GM19395 (cell line): ENCODE results near the gene EBF4.

ENCODE experiments used
- ATAC-seq: cut with Tn5 transposase; IDR thresholded peaks from one replicate; pipeline ENCODE4 v1.9.1; 2021; ENCODE audit warnings: mild to moderate bottlenecking, moderate library complexity; ENCODE audit not compliant: unreplicated experiment

EBF4 gene, protein sequence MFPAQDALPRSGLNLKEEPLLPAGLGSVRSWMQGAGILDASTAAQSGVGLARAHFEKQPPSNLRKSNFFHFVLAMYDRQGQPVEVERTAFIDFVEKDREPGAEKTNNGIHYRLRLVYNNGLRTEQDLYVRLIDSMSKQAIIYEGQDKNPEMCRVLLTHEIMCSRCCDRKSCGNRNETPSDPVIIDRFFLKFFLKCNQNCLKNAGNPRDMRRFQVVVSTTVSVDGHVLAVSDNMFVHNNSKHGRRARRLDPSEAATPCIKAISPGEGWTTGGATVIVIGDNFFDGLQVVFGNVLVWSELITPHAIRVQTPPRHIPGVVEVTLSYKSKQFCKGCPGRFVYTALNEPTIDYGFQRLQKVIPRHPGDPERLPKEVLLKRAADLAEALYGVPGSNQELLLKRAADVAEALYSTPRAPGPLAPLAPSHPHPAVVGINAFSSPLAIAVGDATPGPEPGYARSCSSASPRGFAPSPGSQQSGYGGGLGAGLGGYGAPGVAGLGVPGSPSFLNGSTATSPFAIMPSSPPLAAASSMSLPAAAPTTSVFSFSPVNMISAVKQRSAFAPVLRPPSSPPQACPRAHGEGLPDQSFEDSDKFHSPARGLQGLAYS

DNA sequence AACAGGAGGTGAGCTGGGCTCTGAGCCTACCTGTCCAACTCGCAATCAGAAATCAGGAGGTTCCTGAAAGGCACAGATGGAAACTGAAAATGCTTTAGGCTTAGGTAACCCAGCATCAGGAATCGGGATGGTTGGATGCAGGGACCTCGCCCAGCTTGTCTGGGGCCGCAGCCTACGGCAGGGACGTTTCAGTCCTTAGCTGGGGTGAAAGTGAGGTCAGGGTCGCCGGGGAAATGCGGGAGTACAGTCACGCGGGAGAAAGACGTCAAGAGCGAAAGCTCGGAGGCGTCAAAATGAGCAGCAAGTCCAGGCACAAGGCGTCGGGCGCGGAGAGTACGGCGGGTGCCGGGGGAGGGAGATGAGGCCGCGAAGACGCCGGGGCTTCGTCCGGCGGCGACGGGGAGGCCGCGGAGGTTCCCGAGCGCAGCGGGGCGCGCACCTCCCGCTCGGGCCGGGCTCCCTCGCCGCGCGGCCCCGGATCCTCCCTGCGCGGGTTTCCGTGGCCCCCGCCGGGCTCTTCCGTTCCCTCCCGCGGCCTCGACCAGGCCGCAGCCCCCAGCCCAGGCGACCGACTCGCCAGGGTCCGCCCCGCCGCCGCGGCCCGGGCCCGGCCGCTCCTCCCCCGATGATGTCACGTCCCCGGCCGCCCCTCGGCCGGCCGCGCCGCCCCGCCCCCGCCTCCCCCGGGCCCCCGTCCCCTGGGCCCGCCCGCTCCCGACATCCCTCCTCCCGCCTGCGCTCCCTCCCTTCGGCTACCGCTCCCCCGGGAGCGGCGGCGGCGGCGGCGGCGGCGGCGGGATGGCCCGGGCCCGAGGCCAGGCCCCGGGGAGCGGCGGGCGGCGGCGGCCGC lies at the start of gene EBF4:
EBF4 (plus strand) TSS at position 745 of the 850 bp plus-strand sequence. CDS start 866 bp downstream, outside the sequence.
- ATAC-seq = no peak

DNA sequence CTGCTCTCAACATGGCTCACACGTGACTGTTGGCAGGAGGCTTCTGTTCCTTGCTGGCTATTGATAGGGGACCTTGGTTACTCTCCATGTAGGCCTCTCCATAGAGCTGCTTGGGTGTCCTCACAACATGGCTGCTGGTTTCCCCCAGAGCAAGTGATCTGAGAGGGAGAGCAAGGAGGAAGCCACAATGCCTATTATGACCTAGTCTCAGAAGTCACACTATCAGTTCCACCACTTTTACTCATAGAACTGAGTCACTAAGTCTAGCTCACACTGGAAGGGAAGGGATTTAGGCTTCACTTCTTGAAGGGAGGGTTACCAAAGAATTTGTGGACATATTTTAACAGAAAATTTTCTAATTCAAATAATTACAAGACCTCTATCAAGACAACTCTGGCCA lies 48.9 kb upstream of the EBF4 start:
- no peak for ATAC-seq

DNA sequence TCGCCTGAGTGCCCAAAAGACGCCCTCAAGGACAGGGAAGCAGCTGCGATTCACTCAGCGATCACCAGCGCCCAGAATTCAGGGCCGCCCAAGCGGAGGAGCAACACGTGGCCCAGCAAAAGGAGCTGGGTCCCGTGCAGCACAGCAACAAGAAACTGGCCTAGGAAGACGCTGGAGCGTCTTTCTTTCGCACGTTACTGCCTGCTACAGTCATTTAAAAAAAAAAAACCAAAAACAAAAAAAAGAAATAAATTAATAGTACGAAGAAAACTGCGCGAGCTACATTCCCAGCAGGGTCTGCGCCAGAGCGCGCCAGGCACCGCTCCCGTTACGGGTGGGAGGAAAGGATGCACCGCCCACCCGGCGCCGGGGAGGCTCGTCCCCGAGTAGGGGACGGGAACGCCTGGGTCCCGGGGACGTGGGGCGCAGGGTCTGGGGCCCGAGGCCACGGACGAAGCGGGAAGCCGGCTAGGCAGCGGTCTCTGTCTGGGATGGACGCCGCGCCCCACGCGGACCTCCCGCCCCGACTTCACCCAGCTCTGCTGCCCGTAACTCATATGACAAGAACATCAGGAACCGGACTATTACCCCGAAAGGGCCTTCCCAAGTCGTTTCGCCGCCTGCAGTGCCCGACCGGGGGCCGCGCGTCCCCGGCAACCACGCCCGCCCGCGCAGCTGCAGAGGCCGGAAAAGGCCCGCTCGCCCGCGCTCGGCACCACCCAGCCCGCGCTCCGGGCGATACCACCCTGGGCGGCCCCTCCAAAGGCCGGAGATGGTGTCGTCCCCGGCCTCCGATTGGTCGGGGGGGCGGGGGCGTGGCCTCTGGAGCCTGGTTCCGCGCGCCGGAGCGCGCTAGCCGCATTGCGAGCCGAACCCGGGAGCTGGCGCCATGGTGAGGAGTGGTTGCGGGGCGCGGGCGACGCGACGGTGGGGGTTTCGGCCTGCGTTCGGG lies 40.5 kb upstream of the EBF4 start, which contains the start of gene NOP56:
NOP56 (plus strand) TSS at position 861 of the 952 bp plus-strand sequence; CDS start at position 890, 29 bp downstream.
- peak; percentile 80 for ATAC-seq

DNA sequence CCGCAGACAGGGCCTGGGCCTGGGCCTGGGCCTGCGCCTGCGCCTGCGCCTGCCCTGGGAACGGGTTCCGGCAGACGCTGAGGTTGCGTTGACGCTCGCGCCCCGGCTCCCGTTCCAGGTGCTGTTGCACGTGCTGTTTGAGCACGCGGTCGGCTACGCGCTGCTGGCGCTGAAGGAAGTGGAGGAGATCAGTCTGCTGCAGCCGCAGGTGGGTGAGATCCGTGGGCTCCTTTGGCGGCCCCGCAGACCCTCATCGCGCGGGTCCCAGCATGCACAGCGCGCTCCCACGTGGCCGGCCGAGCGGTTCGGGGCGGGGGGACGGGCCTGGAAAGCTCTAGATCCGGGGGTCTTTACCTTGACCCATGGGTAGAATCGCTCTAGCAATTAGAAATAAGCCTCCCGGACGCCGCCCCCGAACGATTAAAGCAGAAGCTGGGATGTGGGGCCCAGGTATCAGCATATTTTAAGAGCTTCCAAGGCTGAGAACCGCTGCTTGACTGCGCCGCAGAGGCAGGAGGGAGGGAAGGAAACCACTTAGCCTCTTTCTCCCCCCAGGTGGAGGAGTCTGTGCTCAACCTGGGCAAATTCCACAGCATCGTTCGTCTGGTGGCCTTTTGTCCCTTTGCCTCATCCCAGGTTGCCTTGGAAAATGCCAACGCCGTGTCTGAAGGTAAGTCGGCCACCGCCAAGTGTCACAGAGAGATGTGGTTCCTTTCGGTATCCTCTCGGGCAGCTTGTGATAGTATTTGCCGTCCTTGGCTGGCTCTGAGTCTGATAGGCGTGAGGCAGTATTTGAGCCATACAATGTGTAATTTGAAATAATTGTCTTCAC lies 39.6 kb upstream of the EBF4 start:
- peak; percentile 63 for ATAC-seq

DNA sequence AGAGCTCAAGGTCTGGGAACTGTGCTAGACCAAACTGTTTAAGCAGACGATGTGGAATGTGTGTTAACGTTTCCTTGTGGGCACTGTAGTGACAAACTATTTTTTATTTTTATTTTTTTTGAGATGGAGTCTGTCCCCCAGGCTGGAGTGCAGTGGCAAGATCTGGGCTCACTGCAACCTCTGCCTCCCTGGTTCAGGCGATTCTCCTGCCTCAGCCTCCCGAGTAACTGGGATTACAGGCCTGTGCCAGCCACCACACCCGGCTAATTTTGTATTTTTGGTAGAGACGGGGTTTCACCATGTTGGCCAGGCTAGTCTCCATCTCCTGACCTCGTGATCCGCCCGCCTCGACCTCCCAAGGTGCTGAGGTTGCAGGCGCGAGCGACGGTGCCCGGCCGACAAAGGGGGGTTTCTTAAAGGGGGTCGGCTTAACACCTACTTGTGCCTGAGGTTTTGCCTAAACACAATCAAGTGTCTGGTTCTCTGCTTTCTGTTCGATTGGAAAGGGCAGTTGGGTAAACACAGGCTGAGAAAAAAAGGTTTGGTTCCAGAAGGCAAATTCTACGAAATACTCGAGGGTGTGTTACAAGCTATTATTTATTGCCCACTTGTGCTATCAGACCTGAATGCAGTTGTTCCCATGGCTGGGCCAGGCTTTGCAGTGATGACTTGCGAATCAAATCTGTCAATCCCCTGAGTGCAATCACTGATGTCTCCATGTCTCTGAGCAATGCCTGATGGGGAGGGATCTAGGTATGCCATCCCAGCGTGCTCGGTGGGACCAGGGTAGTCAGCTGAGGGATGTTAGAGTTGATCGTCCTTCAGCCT lies 38.8 kb upstream of the EBF4 start:
- no peak for ATAC-seq

DNA sequence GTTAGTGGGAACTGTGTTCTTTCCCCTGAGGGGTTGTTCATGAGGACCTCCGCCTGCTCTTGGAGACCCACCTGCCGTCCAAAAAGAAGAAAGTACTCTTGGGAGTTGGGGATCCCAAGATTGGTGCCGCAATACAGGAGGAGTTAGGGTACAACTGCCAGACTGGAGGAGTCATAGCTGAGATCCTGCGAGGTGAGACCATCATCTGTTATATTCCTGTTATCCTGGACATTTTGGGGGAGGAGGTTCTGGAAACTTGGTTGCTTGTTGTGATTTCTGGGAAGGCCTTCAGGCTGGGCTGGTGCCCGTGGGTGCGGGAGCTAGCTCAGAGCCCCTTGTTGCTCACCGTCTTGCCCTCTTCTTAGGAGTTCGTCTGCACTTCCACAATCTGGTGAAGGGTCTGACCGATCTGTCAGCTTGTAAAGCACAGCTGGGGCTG lies 38.2 kb upstream of the EBF4 start:
- no peak for ATAC-seq

DNA sequence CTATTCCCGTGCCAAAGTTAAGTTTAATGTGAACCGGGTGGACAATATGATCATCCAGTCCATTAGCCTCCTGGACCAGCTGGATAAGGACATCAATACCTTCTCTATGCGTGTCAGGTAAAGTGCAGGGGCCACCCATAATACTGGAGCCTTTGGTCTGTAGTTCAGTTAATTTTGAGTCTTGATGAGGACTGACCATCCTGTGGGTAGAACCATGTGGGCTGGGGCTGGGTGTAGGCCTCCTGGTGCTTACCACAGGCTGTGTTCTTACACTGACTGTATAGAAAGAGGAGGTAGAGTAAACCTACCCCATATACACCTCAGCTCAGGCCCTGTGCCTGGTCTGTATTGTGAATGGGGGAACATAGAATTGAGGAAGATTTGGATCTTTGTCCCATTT lies 37.7 kb upstream of the EBF4 start:
- no peak for ATAC-seq

DNA sequence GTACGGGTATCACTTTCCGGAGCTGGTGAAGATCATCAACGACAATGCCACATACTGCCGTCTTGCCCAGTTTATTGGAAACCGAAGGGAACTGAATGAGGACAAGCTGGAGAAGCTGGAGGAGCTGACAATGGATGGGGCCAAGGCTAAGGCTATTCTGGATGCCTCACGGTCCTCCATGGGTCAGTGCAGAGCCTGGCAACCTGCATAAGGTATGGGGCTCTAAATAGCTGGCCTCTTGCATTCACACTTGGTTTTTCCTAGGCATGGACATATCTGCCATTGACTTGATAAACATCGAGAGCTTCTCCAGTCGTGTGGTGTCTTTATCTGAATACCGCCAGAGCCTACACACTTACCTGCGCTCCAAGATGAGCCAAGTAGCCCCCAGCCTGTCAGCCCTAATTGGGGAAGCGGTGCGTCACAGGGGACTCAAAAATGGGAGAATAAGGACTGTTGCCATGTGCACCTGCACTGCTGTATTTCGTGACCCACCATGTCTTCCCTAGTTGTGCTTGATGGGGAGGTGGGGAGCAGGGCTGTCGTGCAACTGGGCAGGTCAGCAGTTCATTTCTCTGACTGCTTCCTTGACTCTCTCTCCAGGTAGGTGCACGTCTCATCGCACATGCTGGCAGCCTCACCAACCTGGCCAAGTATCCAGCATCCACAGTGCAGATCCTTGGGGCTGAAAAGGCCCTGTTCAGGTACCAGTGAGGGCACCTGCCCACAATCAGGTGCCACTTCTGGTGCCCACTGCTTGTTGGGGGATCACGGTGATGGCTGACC lies 37.1 kb upstream of the EBF4 start:
- no peak for ATAC-seq

DNA sequence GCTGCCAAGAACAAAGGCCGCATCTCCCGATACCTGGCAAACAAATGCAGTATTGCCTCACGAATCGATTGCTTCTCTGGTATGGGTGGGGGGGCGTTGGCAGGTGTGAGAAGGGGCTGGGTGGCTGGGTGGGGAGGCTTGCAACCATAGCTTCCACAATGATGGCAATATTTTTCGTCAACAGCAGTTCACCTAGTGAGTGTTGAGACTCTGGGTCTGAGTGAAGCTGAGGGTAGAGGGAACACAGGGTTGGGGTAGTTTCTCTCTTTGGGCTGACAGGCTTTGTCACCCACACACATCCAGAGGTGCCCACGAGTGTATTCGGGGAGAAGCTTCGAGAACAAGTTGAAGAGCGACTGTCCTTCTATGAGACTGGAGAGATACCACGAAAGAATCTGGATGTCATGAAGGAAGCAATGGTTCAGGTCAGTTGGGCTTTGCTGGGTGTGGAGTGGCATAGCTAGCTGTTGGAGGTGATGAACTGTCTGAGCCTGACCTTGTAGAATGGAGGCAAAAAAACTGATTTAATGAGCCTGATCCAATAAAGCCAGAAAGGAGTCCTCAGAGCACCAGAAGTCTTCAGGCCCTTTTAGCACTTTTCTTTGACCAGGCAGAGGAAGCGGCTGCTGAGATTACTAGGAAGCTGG lies 36.0 kb upstream of the EBF4 start:
- ATAC-seq = no peak

DNA sequence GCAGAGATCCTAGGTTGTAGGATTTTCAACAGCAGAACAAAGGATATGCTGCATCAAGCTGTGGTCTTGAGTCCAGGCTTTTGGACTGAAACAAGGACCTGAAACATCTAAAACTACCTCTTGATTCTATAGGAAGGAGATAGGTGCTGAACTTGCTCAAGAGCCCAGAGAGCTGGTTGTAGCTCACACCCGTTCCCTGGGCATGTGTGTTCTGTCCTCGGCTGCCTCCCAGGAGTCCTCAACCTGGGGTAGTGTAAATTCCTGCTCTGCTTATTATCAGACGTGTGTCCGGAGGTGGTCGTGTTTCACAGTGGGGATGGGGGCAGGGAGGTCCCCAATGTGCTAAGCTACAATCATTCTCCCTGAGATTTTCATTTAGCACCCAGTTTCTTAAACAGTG lies 35.3 kb upstream of the EBF4 start:
- no peak for ATAC-seq

DNA sequence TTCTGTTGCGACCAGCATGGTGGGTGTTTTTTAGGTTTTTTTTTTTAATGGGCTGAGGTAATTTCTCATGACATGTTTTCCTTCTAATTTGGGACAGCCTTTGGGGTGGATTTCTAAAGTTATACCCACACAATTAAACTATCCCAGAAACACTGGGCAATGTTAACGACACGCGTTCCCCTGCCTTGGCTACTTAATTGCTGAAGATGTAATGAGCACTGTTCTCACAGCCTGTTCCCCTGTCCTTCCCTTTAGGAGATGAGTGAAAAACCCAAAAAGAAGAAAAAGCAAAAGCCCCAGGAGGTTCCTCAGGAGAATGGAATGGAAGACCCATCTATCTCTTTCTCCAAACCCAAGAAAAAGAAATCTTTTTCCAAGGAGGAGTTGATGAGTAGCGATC lies 34.9 kb upstream of the EBF4 start:
- ATAC-seq = no peak

DNA sequence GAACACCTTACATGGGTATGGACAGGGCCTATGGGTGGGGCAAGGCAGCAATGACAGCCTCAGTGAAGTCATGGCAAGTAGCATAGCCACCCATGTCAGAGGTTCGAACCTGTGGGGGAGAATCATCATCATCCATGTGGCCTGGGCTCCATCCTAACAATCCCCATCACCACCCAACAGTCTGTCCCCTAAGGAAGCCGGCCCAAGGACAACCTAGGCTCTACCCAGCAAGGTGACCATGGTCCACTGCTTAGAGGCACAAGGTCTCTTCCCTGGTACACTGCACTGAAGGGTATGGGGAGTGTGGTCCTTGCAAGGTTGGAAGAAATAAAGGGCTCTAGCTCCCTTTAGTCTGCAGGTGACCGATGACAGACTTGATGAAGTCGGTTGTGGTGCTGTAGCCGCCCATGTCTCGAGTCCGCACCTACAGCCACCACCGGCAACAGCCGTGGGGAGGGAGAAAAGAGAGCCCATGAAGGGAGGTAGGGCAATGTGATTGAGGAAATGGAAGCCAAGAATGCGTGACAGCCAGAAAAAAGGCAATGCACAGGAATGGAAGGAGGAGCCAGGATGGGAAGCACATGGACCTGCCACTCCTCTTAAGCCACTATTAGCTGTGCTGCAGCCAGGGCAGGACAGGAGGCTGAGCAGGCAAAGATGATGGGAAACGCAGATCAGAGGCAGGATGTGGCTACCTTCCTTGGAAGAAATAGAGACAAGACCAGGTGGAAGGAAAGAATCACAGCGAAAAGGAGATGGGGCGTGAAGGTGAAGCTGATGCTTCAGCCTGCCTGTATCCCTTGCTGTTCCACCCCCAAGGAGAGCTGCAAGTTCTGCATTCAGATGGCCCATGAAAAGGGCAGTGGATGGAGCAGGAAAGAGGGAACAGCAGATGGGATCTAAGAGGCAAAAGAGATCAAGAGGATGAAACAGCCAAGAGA lies 33.9 kb upstream of the EBF4 start:
- no peak for ATAC-seq

DNA sequence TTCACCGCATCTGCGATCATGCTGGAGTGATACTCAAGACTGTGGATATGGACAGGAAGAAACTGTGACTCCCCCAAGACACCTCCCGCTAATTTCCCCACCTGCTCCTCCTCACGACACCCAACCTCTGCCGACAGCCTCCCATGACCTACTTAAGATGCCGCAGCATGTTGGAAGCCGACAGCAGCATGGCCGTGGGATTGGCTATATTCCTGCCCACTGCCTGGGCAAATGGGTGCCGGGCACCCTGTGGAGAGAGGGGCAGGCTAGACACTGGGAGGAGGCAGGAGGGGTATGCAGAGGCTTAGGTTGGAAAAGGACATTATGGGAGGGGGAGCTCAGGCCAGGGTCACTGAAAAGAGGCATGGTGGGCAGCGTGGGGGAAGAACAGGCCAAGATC lies 33.0 kb upstream of the EBF4 start:
- no peak for ATAC-seq

DNA sequence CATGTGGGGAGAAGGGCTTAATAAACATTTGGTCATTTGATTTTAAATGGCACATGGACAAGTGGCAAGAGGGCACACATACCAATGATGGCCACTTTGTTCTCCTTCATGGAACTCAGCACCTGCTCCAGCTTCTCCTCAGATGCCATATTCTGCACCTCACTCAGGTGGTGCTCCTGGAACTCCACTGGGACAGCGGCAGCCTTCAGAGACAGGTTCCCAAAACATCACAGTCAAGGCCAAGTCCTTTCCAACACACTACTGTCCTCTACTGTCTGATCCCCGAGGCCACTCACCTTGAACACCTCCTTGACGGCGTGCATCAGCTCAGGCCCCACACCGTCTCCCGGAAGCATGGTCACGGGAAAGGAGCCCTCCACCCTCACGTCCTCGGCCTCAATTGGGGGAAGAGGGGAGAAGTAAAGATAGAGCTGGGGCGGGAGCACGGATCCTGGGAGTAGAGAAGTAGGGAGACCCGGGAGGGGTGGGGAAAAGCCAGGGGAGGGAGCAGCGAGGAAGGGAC lies 29.2 kb upstream of the EBF4 start:
- ATAC-seq = no peak

DNA sequence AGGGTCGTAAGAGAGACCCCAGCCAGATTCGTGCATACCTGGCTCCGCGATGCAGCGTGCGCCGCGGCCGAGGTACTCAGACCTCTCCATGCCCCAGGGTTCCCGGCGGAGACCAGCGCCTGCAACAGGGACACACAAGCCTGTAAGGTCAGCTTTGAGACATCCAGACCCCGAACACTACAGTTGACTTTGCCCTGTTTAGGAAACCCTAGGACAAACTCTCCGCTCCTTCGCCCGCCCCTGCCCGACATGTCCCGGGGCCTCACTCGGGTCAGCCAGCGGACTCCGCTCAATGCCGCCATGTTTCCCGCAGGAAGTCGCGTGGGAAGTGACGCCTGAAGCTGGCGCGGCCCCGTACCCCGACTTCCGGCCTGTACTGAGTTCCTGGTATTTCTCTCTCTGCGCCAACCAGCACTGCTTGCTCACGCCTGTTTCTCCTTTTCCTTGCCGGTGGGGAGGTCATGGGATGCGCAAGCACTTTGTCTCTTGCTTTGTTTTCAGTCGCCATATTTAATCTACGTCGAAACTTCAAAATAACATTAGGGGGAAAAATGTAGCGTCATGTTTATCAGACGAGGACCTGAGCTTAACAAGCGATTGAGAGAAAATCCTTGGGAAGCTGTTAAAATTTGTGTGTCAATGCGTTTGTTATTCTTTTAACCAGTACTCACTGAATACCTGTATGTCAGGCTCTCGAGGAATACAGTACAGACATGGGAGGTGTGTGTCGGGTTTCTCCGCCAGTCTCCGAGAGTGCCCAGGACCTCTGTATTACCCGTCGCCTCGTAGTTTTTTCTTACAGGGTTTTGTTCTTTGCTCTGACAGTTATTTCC lies 28.5 kb upstream of the EBF4 start, which contains the start of gene IDH3B:
IDH3B (minus strand) TSS at position 330 of the 833 bp plus-strand sequence; CDS start at position 302, 28 bp downstream.
- peak; percentile 84 for ATAC-seq
